GM23248 (cell line): ENCODE data around the gene RAB28.

Experiments
- EZH2 ChIP-seq: fragments of 200-600 bp; sonication (generic); IDR thresholded peaks from 2 replicates; pipeline ENCODE4 v1.6.1; 2018; ENCODE audit warnings: antibody characterized with exemption, mild to moderate bottlenecking; ENCODE audit not compliant: insufficient read depth, poor library complexity, severe bottlenecking
- EZH2phosphoT487 ChIP-seq: fragments of 200-600 bp; sonication (generic); IDR thresholded peaks from 2 replicates; pipeline ENCODE4 v1.6.1; 2018; ENCODE audit warnings: antibody characterized with exemption, moderate library complexity, mild to moderate bottlenecking, low read depth; ENCODE audit not compliant: insufficient read depth

GRCh38 chr4:13432453-13432852 lies 51.7 kb downstream of the RAB28 start:
- TF ChIP-seq EZH2 (no peak), EZH2phosphoT487 (no peak)
